GM12878 (cell line): ENCODE measurements around the gene ARAP2. TPM values are rescaled to one million over a fixed set of nuclear protein-coding genes. Genes with fewer than 3 reads are reported as not detected.

ENCODE experiments used
- ATAC-seq: fragments of 200-7000 bp; cut with Tn5 transposase; 3 replicates; pipeline ENCODE4 v1.9.1; 2020; ENCODE audit warnings: mild to moderate bottlenecking, moderate library complexity
- BruUV-seq: library from RNA; stranded (reverse); fragments of 400-500 nt; replicated peaks from 2 replicates; lab custom pipeline; 2021; lab: Mats Ljungman, UMichigan
- CTCF ChIA-PET: fragments of 300-600 bp; sonication (Branson Sonifier 250); formaldehyde crosslinking; extraction: SDS; loops from one replicate; lab custom pipeline; 2021; ENCODE audit warnings: inconsistent platforms; lab: Yijun Ruan, JAX
- POLR2A ChIA-PET: fragments of 350-600 bp; formaldehyde crosslinking; extraction: SDS; loops from one replicate; lab custom pipeline; 2021; ENCODE audit warnings: inconsistent platforms; lab: Charles Lee
- RAD21 ChIA-PET: fragments of 300-600 bp; sonication (Branson Sonifier 250); formaldehyde crosslinking; loops from one replicate; lab custom pipeline; 2023; ENCODE audit warnings: antibody characterized with exemption; ENCODE audit not compliant: unreplicated experiment; lab: Charles Lee
- SMC1A ChIA-PET: fragments of 300-600 bp; sonication (Branson Sonifier 250); formaldehyde crosslinking; loops from one replicate; lab custom pipeline; 2023; ENCODE audit not compliant: unreplicated experiment, uncharacterized antibody; lab: Charles Lee
- DNase-seq: peaks from one replicate; pipeline ENCODE4 v3.0.0-alpha.2; 2011; ENCODE audit warnings: low read depth, low spot score
- FAIRE-seq: peaks from 3 replicates; lab custom pipeline; 2011; peaks lifted over from hg19 to GRCh38; lab: Jason Lieb, UNC
- H2AFZ ChIP-seq: 2 replicates; pipeline ENCODE4 v1.6.0; 2011; ENCODE audit warnings: low read depth, low read length, control low read depth; ENCODE audit not compliant: control insufficient read depth
- H3K27ac ChIP-seq: 2 replicates; pipeline ENCODE4 v1.5.1; 2011; ENCODE audit warnings: control low read depth; ENCODE audit not compliant: control insufficient read depth, insufficient read depth
- H3K27me3 ChIP-seq, 2 experiments: replicated peaks in 1 of 2; 2 replicates each; pipeline versions ENCODE4 v1.6.0 to v1.6.1; 2011; ENCODE audit warnings: low read length in 1 of 2; ENCODE audit not compliant: control insufficient read depth in 2 of 2, insufficient read depth in 2 of 2
- H3K36me3 ChIP-seq, 2 experiments: 2 replicates each; pipeline ENCODE4 v1.5.1; 2011; ENCODE audit warnings: low read length in 1 of 2; ENCODE audit not compliant: control insufficient read depth in 2 of 2, insufficient read depth in 2 of 2
- H3K4me1 ChIP-seq: 2 replicates; pipeline ENCODE4 v1.6.1; 2011; ENCODE audit warnings: mild to moderate bottlenecking, low read length, moderate library complexity, mixed read lengths; ENCODE audit not compliant: control insufficient read depth, insufficient read depth
- H3K4me2 ChIP-seq: 2 replicates; pipeline ENCODE4 v1.6.0; 2011; ENCODE audit warnings: control low read depth; ENCODE audit not compliant: control insufficient read depth, insufficient read depth
- H3K4me3 ChIP-seq: fragments of 200-600 bp; sonication (generic); 2 replicates; pipeline ENCODE4 v1.5.1; 2016
- H3K79me2 ChIP-seq: 2 replicates; pipeline ENCODE4 v1.6.0; 2011; ENCODE audit warnings: low read length; ENCODE audit not compliant: control insufficient read depth, insufficient read depth
- H3K9ac ChIP-seq: 2 replicates; pipeline ENCODE4 v1.8.0; 2011; ENCODE audit warnings: low read length, control low read depth, mixed read lengths; ENCODE audit not compliant: control insufficient read depth, insufficient read depth
- H3K9me3 ChIP-seq: replicated peaks from 3 replicates; pipeline ENCODE4 v1.5.1; 2011; ENCODE audit warnings: mild to moderate bottlenecking, low read length; ENCODE audit not compliant: control insufficient read depth, insufficient read depth
- H4K20me1 ChIP-seq: 2 replicates; pipeline ENCODE4 v1.6.0; 2011; ENCODE audit not compliant: control insufficient read depth, insufficient read depth
- E2F4 ChIP-seq: IDR thresholded peaks from 2 replicates; pipeline ENCODE4 v1.6.1; 2012; ENCODE audit warnings: low read depth, low read length, improper control_type of control experiment
- E4F1 ChIP-seq: fragments of 450-650 bp; IDR thresholded peaks from 2 replicates; pipeline ENCODE4 v1.6.1; 2018; ENCODE audit warnings: borderline replicate concordance, mild to moderate bottlenecking; ENCODE audit not compliant: partially characterized antibody
- JUNB ChIP-seq: IDR thresholded peaks from 2 replicates; pipeline ENCODE4 v1.6.1; 2016; ENCODE audit warnings: antibody characterized with exemption, mild to moderate bottlenecking
- NFIC ChIP-seq: IDR thresholded peaks from 2 replicates; pipeline ENCODE4 v1.6.1; 2012; ENCODE audit warnings: low read depth, mild to moderate bottlenecking, inconsistent platforms, low read length, moderate library complexity
- NFYA ChIP-seq: IDR thresholded peaks from 2 replicates; pipeline ENCODE4 v1.6.1; 2011; ENCODE audit warnings: low read depth, mild to moderate bottlenecking, low read length, improper control_type of control experiment, borderline replicate concordance
- PAX5 ChIP-seq: IDR thresholded peaks from 2 replicates; pipeline ENCODE4 v1.6.1; 2011; ENCODE audit warnings: low read depth, low read length, borderline replicate concordance
- SUPT20H ChIP-seq: IDR thresholded peaks from 2 replicates; pipeline ENCODE4 v1.6.1; 2011; ENCODE audit warnings: low read depth, mild to moderate bottlenecking, low read length, moderate library complexity, borderline replicate concordance; ENCODE audit not compliant: control insufficient read depth
- ZBTB4 ChIP-seq: fragments of 450-650 bp; formaldehyde crosslinking; IDR thresholded peaks from 2 replicates; pipeline ENCODE4 v1.4.0; 2022; ENCODE audit warnings: mild to moderate bottlenecking, moderate library complexity
- ZNF622 ChIP-seq: fragments of 450-650 bp; IDR thresholded peaks from 2 replicates; pipeline ENCODE4 v1.6.1; 2017; ENCODE audit warnings: mild to moderate bottlenecking, inconsistent platforms
- WGBS: methylation state at CpG from one replicate; pipeline ENCODE4 v1.1.6; 2016; ENCODE audit warnings: low lambda C conversion rate; ENCODE audit not compliant: insufficient replicate concordance, insufficient coverage; ENCODE audit errors: missing lambda C conversion rate; 5-methylcytosine and 5-hydroxymethylcytosine counted together
- in situ Hi-C: fragments of 300-500 bp; cut with MboI; formaldehyde crosslinking; loops from 9 replicates; pipeline ENCODE4 v1.14.3; 2018; ENCODE audit warnings: mixed read lengths
- intact Hi-C: fragments of 100-400 bp; cut with micrococcal nuclease; formaldehyde crosslinking; loops from one replicate; pipeline ENCODE4 v1.14.2; 2022; ENCODE audit not compliant: unreplicated experiment
- polyA plus RNA-seq, 11 experiments: library from polyadenylated mRNA; depleted of rRNA in 4 of 11; unstranded in 6 of 11; stranded (reverse) in 5 of 11; fragments of >200 nt; fragmentation: Nextera tagmentation in 4 of 11; fragmentation: Illumina TruSeq in 1 of 11; extraction: Ambion mirVana in 4 of 11; extraction: Trizol in 1 of 11; gene quantifications; 1 replicate in 1 of 11; 2 replicates in 10 of 11; pipeline versions ENCODE4 v1.2.1 to v1.2.3, GENCODE V29; 2011 to 2016; ENCODE audit warnings: inconsistent platforms in 2 of 11, missing spikeins in 2 of 11, low read depth in 1 of 11
- total RNA-seq, 4 experiments: library from RNA; depleted of rRNA in 3 of 4; stranded (reverse); fragments of >200 nt in 3 of 4; fragmentation: Illumina TruSeq in 1 of 4; extraction: Trizol in 1 of 4; gene quantifications; 2 replicates each; pipeline versions ENCODE4 v1.2.1 to v1.2.3, GENCODE V29; 2013 to 2021

Gene ARAP2
- total and polyA plus RNA-seq, 10 of the 15 experiments (the other 5 are each of a cell fraction or from before 2014, with no cell fraction given): 5.4 to 36.1 (median 12.2) TPM

- no peak for TF ChIP-seq E4F1
Measured at GRCh38 chr4:36251983-36252382, 7.7 kb upstream of the ARAP2 start (continued).

- CTCF ChIA-PET: interaction anchor here (0.5 to 6.0 kb wide), 3 partner anchors 9 to 1201 kb away, joined by 4 to 73 read pairs (median 4); no protein-coding TSS in a partner anchor
Measured at GRCh38 chr4:36249610-36250009, 5.3 kb upstream of the ARAP2 start.

More at GRCh38 chr4:36249610-36250009, 5.3 kb upstream of the ARAP2 start:
- H3K4me3 ChIP-seq: no peak overlapping the region
- FAIRE-seq (peak; percentile 71), DNase-seq (no peak), ATAC-seq (peak; percentile 26; the same call in 2 of the 3 replicates)
- H3K36me3 ChIP-seq: no peaks in the 10 kb centered on the region
- no TSS peak for BruUV-seq
- no peaks in the 10 kb centered on the region for H3K27me3 ChIP-seq
- WGBS: 3% methylated on average over 1 of the region's 1 CpG
- H3K9me3 ChIP-seq: no peaks in the 10 kb centered on the region; the same call in 2 of the 3 replicates
- peaks cover under 1% of the 10 kb centered on the region for H3K79me2 ChIP-seq
- no peak overlapping the region for H3K4me2 ChIP-seq
- no peaks in the 10 kb centered on the region for H4K20me1 ChIP-seq
- H3K27ac ChIP-seq: no peak overlapping the region
- no peak overlapping the region for H3K9ac ChIP-seq
- H3K4me1 ChIP-seq: no peaks in the 10 kb centered on the region; the same call in 1 of the 2 replicates
- intact Hi-C loops (no loop called here), in situ Hi-C loops (no loop called here)
- H2AFZ ChIP-seq: no peak overlapping the region
- SMC1A ChIA-PET: interaction anchor here (0.6 to 8.0 kb wide), 8 partner anchors 8 to 202 kb away, joined by 3 to 71 read pairs (median 3); no protein-coding TSS in a partner anchor
- TF ChIP-seq ZNF622 (no peak), SUPT20H (no peak), E2F4 (no peak), NFYA (no peak), JUNB (peak; percentile 75), ZBTB4 (CRISPR knock-in tag) (no peak), NFIC (0 out of 2 replicates have a peak, but pooled peaks have one; percentile 22), PAX5 (no peak)
- RAD21 ChIA-PET: interaction anchor here (1.1 to 1.4 kb wide), 3 partner anchors 36 to 150 kb away, joined by 3 to 4 read pairs (median 3); no protein-coding TSS in a partner anchor
- POLR2A ChIA-PET: interaction anchor here (0.9 kb wide), 1 partner anchor 86 kb away, joined by 3 read pairs; no protein-coding TSS in a partner anchor
